ENCODE results near the gene IDUA.
A peak's percentile ranks its signal among the peaks of the same experiment; 100 is the strongest.
"Not testable (repeated sequence)": the region's sequence is repeated elsewhere in the genome, so short reads cannot be mapped to it uniquely, and the experiment has no call there.

Gene IDUA

DNA sequence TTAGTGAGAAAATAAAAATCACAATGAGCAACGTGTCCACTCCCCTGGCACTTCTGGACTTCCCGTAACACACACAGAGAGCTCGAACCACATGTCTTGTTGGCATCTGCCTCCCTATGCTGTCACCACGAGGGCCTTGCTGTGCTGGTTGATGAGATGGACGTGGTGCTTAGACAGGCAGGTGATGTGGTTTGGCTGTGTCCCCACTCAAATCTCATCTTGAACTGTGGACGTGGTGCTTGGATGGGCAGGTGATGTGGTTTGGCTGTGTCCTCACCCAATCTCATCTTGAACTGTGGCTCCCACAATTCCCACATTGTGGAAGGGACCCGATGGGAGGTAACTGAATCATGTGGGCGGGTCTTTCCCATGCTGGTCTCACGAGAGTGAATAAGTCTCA is 64.6 kb downstream of the IDUA start:
- no peak overlapping the region for H2BK12ac ChIP-seq (ENCODE audit: low read length)
- no peak overlapping the region for H4K12ac ChIP-seq (ENCODE audit: low read depth, low read length)
- H3K36me3 ChIP-seq (ENCODE audit: control insufficient read depth in 1 of 2, insufficient read depth in 2 of 2, low read length in 2 of 2) = no peaks in the 10 kb centered on the region
- H3K27ac ChIP-seq (ENCODE audit: low read depth, low read length) = no peak overlapping the region
- H3K79me1 ChIP-seq (ENCODE audit: low read length) = peaks cover 4% of the 10 kb centered on the region
- no peak overlapping the region for H3K23ac ChIP-seq (ENCODE audit: low read length)
- H3K18ac ChIP-seq (ENCODE audit: low read length) = no peak overlapping the region
- no CpG with 5 or more reads among the region's 9 CpGs for WGBS (ENCODE audit: extremely low coverage, insufficient coverage, insufficient read length)
- H2AFZ ChIP-seq (ENCODE audit: insufficient read depth, low read length, poor library complexity) = no peak overlapping the region
- peaks cover 7% of the 10 kb centered on the region for H3K27me3 ChIP-seq (ENCODE audit: insufficient read depth, low read length)
- H3K4me1 ChIP-seq (ENCODE audit: control insufficient read depth in 1 of 2, insufficient read depth in 2 of 2, low read length in 2 of 2) = peaks cover 2 to 4% of the 10 kb centered on the region in 2 experiments
- no peak for DNase-seq
- no peak overlapping the region for H3K4me2 ChIP-seq (ENCODE audit: low read length)
- no peak overlapping the region for H2BK5ac ChIP-seq (ENCODE audit: low read depth, low read length, poor library complexity)
- no peak overlapping the region for H3K4me3 ChIP-seq (ENCODE audit: low read depth, low read length)
- H3K4ac ChIP-seq (ENCODE audit: low read depth, low read length) = no peak overlapping the region
- no peak overlapping the region for H2BK120ac ChIP-seq (ENCODE audit: insufficient read depth, low read length, poor library complexity)
- H3K14ac ChIP-seq (ENCODE audit: low read length) = no peak overlapping the region
- H4K91ac ChIP-seq (ENCODE audit: low read depth, low read length) = no peak overlapping the region
- no peak overlapping the region for H4K8ac ChIP-seq (ENCODE audit: low read depth, low read length)
- no peak overlapping the region for H2AK5ac ChIP-seq (ENCODE audit: low read length)
- no peaks in the 10 kb centered on the region for H3K79me2 ChIP-seq (ENCODE audit: control insufficient read depth, insufficient read depth, low read length, poor library complexity)
- no peak overlapping the region for H3K9ac ChIP-seq (ENCODE audit: low read length)
- H3K9me3 ChIP-seq (ENCODE audit: insufficient read depth, low read depth, low read length) = peaks cover 8% of the 10 kb centered on the region

DNA sequence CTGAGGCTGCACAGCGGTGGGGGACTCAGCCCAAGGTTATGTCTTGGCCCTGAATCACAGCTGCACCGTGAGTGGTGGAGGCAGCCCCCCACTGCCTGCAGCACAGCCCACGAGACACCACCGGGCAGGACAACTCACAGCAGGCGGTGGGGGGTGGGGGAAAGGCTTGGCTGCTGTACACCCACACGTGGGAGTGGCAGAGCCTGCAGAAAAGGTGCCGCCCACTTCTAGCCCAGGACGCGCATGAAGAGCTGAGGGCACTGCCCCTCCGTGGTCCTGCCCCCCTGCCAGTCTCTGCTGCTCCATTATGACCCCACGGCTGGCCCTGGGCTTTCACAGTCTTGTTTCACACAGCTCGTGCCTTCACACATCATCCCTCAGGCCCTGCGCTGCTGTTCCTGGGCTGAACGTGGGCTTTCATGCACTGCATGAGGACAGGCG is 65.4 kb downstream of the IDUA start:
- Histone ChIP-seq H3K4ac (ENCODE audit: low read depth, low read length) (no peak overlapping the region), H3K23ac (ENCODE audit: low read length) (no peak overlapping the region), H3K4me1 (ENCODE audit: control insufficient read depth in 1 of 2, insufficient read depth in 2 of 2, low read length in 2 of 2) (no peaks in the 10 kb centered on the region), H2BK120ac (ENCODE audit: insufficient read depth, low read length, poor library complexity) (no peak overlapping the region), H4K12ac (ENCODE audit: low read depth, low read length) (no peak overlapping the region), H2BK5ac (ENCODE audit: low read depth, low read length, poor library complexity) (no peak overlapping the region), H3K9ac (ENCODE audit: low read length) (no peak overlapping the region), H4K8ac (ENCODE audit: low read depth, low read length) (no peak overlapping the region), H3K4me3 (ENCODE audit: low read depth, low read length) (no peak overlapping the region), H2BK12ac (ENCODE audit: low read length) (no peak overlapping the region), H3K4me2 (ENCODE audit: low read length) (no peak overlapping the region), H3K27ac (ENCODE audit: low read depth, low read length) (no peak overlapping the region), H3K9me3 (ENCODE audit: insufficient read depth, low read depth, low read length) (peaks cover 8% of the 10 kb centered on the region), H3K79me1 (ENCODE audit: low read length) (no peaks in the 10 kb centered on the region), H2AFZ (ENCODE audit: insufficient read depth, low read length, poor library complexity) (no peak overlapping the region), H3K18ac (ENCODE audit: low read length) (no peak overlapping the region), H4K91ac (ENCODE audit: low read depth, low read length) (no peak overlapping the region), H3K79me2 (ENCODE audit: control insufficient read depth, insufficient read depth, low read length, poor library complexity) (no peaks in the 10 kb centered on the region), H3K14ac (ENCODE audit: low read length) (no peak overlapping the region), H3K36me3 (ENCODE audit: control insufficient read depth in 1 of 2, insufficient read depth in 2 of 2, low read length in 2 of 2) (no peaks in the 10 kb centered on the region), H2AK5ac (ENCODE audit: low read length) (no peak overlapping the region), H3K27me3 (ENCODE audit: insufficient read depth, low read length) (peaks cover 7% of the 10 kb centered on the region)
- no CpG with 5 or more reads among the region's 15 CpGs for WGBS (ENCODE audit: extremely low coverage, insufficient coverage, insufficient read length)
- peak in 1 of 2 donors; percentile 20 for DNase-seq

- Histone ChIP-seq H3K36me3 (ENCODE audit: control insufficient read depth in 1 of 2, insufficient read depth in 2 of 2, low read length in 2 of 2) (no peaks in the 10 kb centered on the region), H2AFZ (ENCODE audit: insufficient read depth, low read length, poor library complexity) (no peak overlapping the region), H3K79me1 (ENCODE audit: low read length) (no peaks in the 10 kb centered on the region), H2AK5ac (ENCODE audit: low read length) (no peak overlapping the region), H3K27ac (ENCODE audit: low read depth, low read length) (no peak overlapping the region), H3K18ac (ENCODE audit: low read length) (no peak overlapping the region), H3K14ac (ENCODE audit: low read length) (no peak overlapping the region), H3K79me2 (ENCODE audit: control insufficient read depth, insufficient read depth, low read length, poor library complexity) (no peaks in the 10 kb centered on the region), H4K12ac (ENCODE audit: low read depth, low read length) (no peak overlapping the region), H3K4me1 (ENCODE audit: control insufficient read depth in 1 of 2, insufficient read depth in 2 of 2, low read length in 2 of 2) (no peaks in the 10 kb centered on the region), H3K4me3 (ENCODE audit: low read depth, low read length) (no peak overlapping the region), H3K4me2 (ENCODE audit: low read length) (no peak overlapping the region), H2BK5ac (ENCODE audit: low read depth, low read length, poor library complexity) (no peak overlapping the region), H3K9me3 (ENCODE audit: insufficient read depth, low read depth, low read length) (peaks cover 8% of the 10 kb centered on the region), H3K23ac (ENCODE audit: low read length) (no peak overlapping the region), H3K4ac (ENCODE audit: low read depth, low read length) (no peak overlapping the region), H3K27me3 (ENCODE audit: insufficient read depth, low read length) (peaks cover 7% of the 10 kb centered on the region), H3K9ac (ENCODE audit: low read length) (no peak overlapping the region), H4K91ac (ENCODE audit: low read depth, low read length) (no peak overlapping the region), H2BK12ac (ENCODE audit: low read length) (no peak overlapping the region), H2BK120ac (ENCODE audit: insufficient read depth, low read length, poor library complexity) (no peak overlapping the region), H4K8ac (ENCODE audit: low read depth, low read length) (no peak overlapping the region)
- DNase-seq = peak; percentile 93 to 95
- no CpG with 5 or more reads among the region's 24 CpGs for WGBS (ENCODE audit: extremely low coverage, insufficient coverage, insufficient read length)
These were observed 66.3 kb downstream of the IDUA start for GRCh38 chr4:1053080-1053661.

GRCh38 chr4:1053891-1054290 is 67.0 kb downstream of the IDUA start:
- H3K9ac ChIP-seq (ENCODE audit: low read length); H4K91ac ChIP-seq (ENCODE audit: low read depth, low read length); H3K36me3 ChIP-seq (ENCODE audit: control insufficient read depth in 1 of 2, insufficient read depth in 2 of 2, low read length in 2 of 2); H3K79me1 ChIP-seq (ENCODE audit: low read length); H3K4me1 ChIP-seq (ENCODE audit: control insufficient read depth in 1 of 2, insufficient read depth in 2 of 2, low read length in 2 of 2); H3K4ac ChIP-seq (ENCODE audit: low read depth, low read length); H2BK12ac ChIP-seq (ENCODE audit: low read length); H3K23ac ChIP-seq (ENCODE audit: low read length); DNase-seq; H3K4me2 ChIP-seq (ENCODE audit: low read length); H2BK120ac ChIP-seq (ENCODE audit: insufficient read depth, low read length, poor library complexity); H3K4me3 ChIP-seq (ENCODE audit: low read depth, low read length); H3K27me3 ChIP-seq (ENCODE audit: insufficient read depth, low read length); H3K79me2 ChIP-seq (ENCODE audit: control insufficient read depth, insufficient read depth, low read length, poor library complexity); H3K14ac ChIP-seq (ENCODE audit: low read length); H2AFZ ChIP-seq (ENCODE audit: insufficient read depth, low read length, poor library complexity); H4K12ac ChIP-seq (ENCODE audit: low read depth, low read length); H2BK5ac ChIP-seq (ENCODE audit: low read depth, low read length, poor library complexity); H3K18ac ChIP-seq (ENCODE audit: low read length); H2AK5ac ChIP-seq (ENCODE audit: low read length); H3K27ac ChIP-seq (ENCODE audit: low read depth, low read length); H4K8ac ChIP-seq (ENCODE audit: low read depth, low read length): not testable (repeated sequence)
- WGBS (ENCODE audit: extremely low coverage, insufficient coverage, insufficient read length) = no CpG with 5 or more reads among the region's 7 CpGs
- H3K9me3 ChIP-seq (ENCODE audit: insufficient read depth, low read depth, low read length) = peaks cover 10% of the 10 kb centered on the region

Data from trophoblast cell (in vitro differentiated cells and primary cell).